HCT116 (cell line): ENCODE measurements around the gene RNF207.

Experiments
- EGR1 ChIP-seq: IDR thresholded peaks from 2 replicates; pipeline ENCODE4 v1.6.1; 2012; ENCODE audit warnings: low read depth
- EZH2phosphoT487 ChIP-seq: fragments of 200-600 bp; IDR thresholded peaks from 2 replicates; pipeline ENCODE4 v1.6.1; 2018; ENCODE audit warnings: antibody characterized with exemption, borderline replicate concordance
- JUND ChIP-seq: IDR thresholded peaks from 2 replicates; pipeline ENCODE4 v1.6.1; 2012
- POLR2A ChIP-seq: IDR thresholded peaks from 2 replicates; pipeline ENCODE4 v1.7.0; 2011; ENCODE audit warnings: borderline replicate concordance; ENCODE audit not compliant: insufficient read depth, insufficient read length; ENCODE audit errors: extremely low read depth
- POLR2AphosphoS5 ChIP-seq: IDR thresholded peaks from 2 replicates; pipeline ENCODE4 v1.6.1; 2011; ENCODE audit warnings: mild to moderate bottlenecking, low read depth, low read length, moderate library complexity
- RAD21 ChIP-seq: IDR thresholded peaks from 2 replicates; pipeline ENCODE4 v1.6.1; 2012; ENCODE audit warnings: low read depth, mild to moderate bottlenecking
- REST ChIP-seq: IDR thresholded peaks from 2 replicates; pipeline ENCODE4 v1.6.1; 2012; ENCODE audit warnings: low read depth
- SIN3A ChIP-seq: IDR thresholded peaks from 2 replicates; pipeline ENCODE4 v1.6.1; 2012; ENCODE audit warnings: low read depth
- TF ChIP-seq, protein P1 (sequence below), 3 experiments: fragments of 200-600 bp in 1 of 3; sonication (generic) in 1 of 3; IDR thresholded peaks in 2 of 3; conservative IDR thresholded peaks in 1 of 3; 2 replicates each; pipeline ENCODE4 v1.5.1; 2012 to 2017; ENCODE audit warnings: low read depth in 2 of 3, low read length in 2 of 3, antibody characterized with exemption in 1 of 3, borderline replicate concordance in 1 of 3, control low read depth in 1 of 3, mild to moderate bottlenecking in 1 of 3, mixed read lengths in 1 of 3, mixed run types in 1 of 3, moderate library complexity in 1 of 3; ENCODE audit not compliant: insufficient read depth in 1 of 3

GRCh38 chr1:6243993-6244392 lies 38.1 kb downstream of the RNF207 start, which contains the start of gene HES3:
- TF ChIP-seq, protein P1, sequence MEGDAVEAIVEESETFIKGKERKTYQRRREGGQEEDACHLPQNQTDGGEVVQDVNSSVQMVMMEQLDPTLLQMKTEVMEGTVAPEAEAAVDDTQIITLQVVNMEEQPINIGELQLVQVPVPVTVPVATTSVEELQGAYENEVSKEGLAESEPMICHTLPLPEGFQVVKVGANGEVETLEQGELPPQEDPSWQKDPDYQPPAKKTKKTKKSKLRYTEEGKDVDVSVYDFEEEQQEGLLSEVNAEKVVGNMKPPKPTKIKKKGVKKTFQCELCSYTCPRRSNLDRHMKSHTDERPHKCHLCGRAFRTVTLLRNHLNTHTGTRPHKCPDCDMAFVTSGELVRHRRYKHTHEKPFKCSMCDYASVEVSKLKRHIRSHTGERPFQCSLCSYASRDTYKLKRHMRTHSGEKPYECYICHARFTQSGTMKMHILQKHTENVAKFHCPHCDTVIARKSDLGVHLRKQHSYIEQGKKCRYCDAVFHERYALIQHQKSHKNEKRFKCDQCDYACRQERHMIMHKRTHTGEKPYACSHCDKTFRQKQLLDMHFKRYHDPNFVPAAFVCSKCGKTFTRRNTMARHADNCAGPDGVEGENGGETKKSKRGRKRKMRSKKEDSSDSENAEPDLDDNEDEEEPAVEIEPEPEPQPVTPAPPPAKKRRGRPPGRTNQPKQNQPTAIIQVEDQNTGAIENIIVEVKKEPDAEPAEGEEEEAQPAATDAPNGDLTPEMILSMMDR (IDR thresholded peaks at IDR 0.05 in 2 of 3, conservative IDR thresholded peaks at IDR 0.05 in 1 of 3; ENCODE audit: borderline replicate concordance in 1 of 3, insufficient read depth in 1 of 3, low read depth in 2 of 3, low read length in 2 of 3) = no peak
- TF ChIP-seq EGR1 (no peak), POLR2AphosphoS5 (no peak), POLR2A (no peak), EZH2phosphoT487 (no peak), RAD21 (no peak), SIN3A (no peak), JUND (no peak), REST (no peak)
